NK-92 (cell line): ENCODE data around the gene GBP2.

Experiments used
- DNase-seq: peaks from one replicate; lab custom pipeline; 2025; ENCODE audit not compliant: unreplicated experiment; lab: John Stamatoyannopoulos, UW

Gene GBP2

GRCh38 chr1:89065079-89065868 lies 60.6 kb downstream of the GBP2 start, which contains the start of gene GBP1:
Gene GBP1, minus strand, starts transcription at chr1:89065208. Its CDS starts 1,974 bp downstream, at chr1:89063234.
- no peak for DNase-seq

DNA sequence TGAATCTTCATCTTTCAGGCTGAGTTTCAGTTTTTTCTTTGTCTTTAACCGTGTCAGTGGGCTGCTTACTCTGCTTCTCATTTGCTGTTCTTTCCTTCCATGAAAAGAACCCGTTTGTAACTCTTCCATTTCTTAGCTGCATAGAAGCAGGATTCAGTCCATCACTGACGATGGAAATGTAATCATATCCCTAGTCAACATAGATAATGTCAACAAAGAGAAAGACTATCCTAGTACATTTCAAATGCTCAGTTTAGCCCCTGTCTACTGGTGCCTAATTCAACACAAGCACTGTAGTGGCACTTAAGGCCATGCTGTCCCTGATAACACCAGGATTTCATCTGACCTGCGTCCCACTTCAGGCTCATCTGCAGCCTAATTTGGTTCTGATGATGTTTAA lies 61.3 kb downstream of the GBP2 start:
- no peak for DNase-seq

- no peak for DNase-seq
Observed at GRCh38 chr1:89063094-89063493, 62.8 kb downstream of the GBP2 start.

- no peak for DNase-seq
Observed at GRCh38 chr1:89060091-89060490, 65.8 kb downstream of the GBP2 start.
